HG03432 (cell line): Measurements from ENCODE around the gene TRMT44.
"Not testable (repeated sequence)": the region's sequence is repeated elsewhere in the genome, so short reads cannot be mapped to it uniquely, and the experiment has no call there.

Experiments used
- ATAC-seq: cut with Tn5 transposase; IDR thresholded peaks from one replicate; pipeline ENCODE4 v1.9.1; 2021; ENCODE audit warnings: mild to moderate bottlenecking, moderate library complexity; ENCODE audit not compliant: unreplicated experiment

Gene TRMT44

GRCh38 chr4:8405516-8405875 lies 35.1 kb upstream of the TRMT44 start:
- ATAC-seq = no peak

GRCh38 chr4:8406887-8407286 lies 33.7 kb upstream of the TRMT44 start:
- ATAC-seq = not testable (repeated sequence)

- ATAC-seq = no peak
Measured at GRCh38 chr4:8407316-8407715, 33.3 kb upstream of the TRMT44 start.

- no peak for ATAC-seq
Measured at GRCh38 chr4:8407756-8408155, 32.8 kb upstream of the TRMT44 start.

- no peak for ATAC-seq
Measured at GRCh38 chr4:8409264-8410065, 31.1 kb upstream of the TRMT44 start.

GRCh38 chr4:8410066-8410625 lies 30.4 kb upstream of the TRMT44 start:
- no peak for ATAC-seq

GRCh38 chr4:8410641-8411271 lies 29.8 kb upstream of the TRMT44 start:
- ATAC-seq = no peak

GRCh38 chr4:8411351-8412180 lies 29.0 kb upstream of the TRMT44 start:
- no peak for ATAC-seq

GRCh38 chr4:8412288-8412687 lies 28.3 kb upstream of the TRMT44 start:
- ATAC-seq = no peak

- ATAC-seq = no peak
Measured at GRCh38 chr4:8414377-8414776, 26.2 kb upstream of the TRMT44 start.

- ATAC-seq = no peak
Measured at GRCh38 chr4:8417071-8417614, 23.4 kb upstream of the TRMT44 start.

- peak; percentile 94 for ATAC-seq
Measured at GRCh38 chr4:8419222-8420041, 21.1 kb upstream of the TRMT44 start.

GRCh38 chr4:8420151-8420550 lies 20.4 kb upstream of the TRMT44 start:
- not testable (repeated sequence) for ATAC-seq

- ATAC-seq = no peak
Measured at GRCh38 chr4:8422327-8422726, 18.2 kb upstream of the TRMT44 start.

GRCh38 chr4:8422786-8423185 lies 17.8 kb upstream of the TRMT44 start:
- no peak for ATAC-seq

- ATAC-seq = no peak
Measured at GRCh38 chr4:8427262-8427661, 13.3 kb upstream of the TRMT44 start.

- ATAC-seq = peak; percentile 60
Measured at GRCh38 chr4:8427761-8428287, 12.8 kb upstream of the TRMT44 start.

- ATAC-seq = peak; percentile 95
Measured at GRCh38 chr4:8428288-8429097, 12.1 kb upstream of the TRMT44 start.

GRCh38 chr4:8431553-8431952 lies 9.0 kb upstream of the TRMT44 start:
- no peak for ATAC-seq
